Raji (cell line): Measurements from ENCODE around the gene RMND5B.

ENCODE experiments used
- POLR2A ChIP-seq: IDR thresholded peaks from 2 replicates; pipeline ENCODE4 v1.6.1; 2011; ENCODE audit warnings: low read depth, low read length, control low read depth; ENCODE audit not compliant: insufficient read depth

RMND5B gene

GRCh38 chr5:178121391-178122276 lies 9.2 kb upstream of the RMND5B start:
- TF ChIP-seq POLR2A, result no peak

GRCh38 chr5:178122346-178122745 lies 8.5 kb upstream of the RMND5B start:
- TF ChIP-seq POLR2A, result no peak

GRCh38 chr5:178123094-178123965 lies 7.5 kb upstream of the RMND5B start:
- TF ChIP-seq POLR2A, result no peak

GRCh38 chr5:178123966-178124925 lies 6.6 kb upstream of the RMND5B start:
- TF ChIP-seq POLR2A, result no peak

GRCh38 chr5:178125253-178125906 lies 5.4 kb upstream of the RMND5B start:
- TF ChIP-seq POLR2A, result no peak

- no peak for TF ChIP-seq POLR2A
Measured at GRCh38 chr5:178126556-178126955, 4.3 kb upstream of the RMND5B start.

GRCh38 chr5:178129296-178129695 lies 1.5 kb upstream of the RMND5B start:
- TF ChIP-seq POLR2A, result no peak

- TF ChIP-seq POLR2A, result no peak
Measured at GRCh38 chr5:178131446-178131996, 707 bp downstream of the RMND5B start.

GRCh38 chr5:178136990-178137389 lies 6.2 kb downstream of the RMND5B start:
- TF ChIP-seq POLR2A, result no peak

- TF ChIP-seq POLR2A, result no peak
Measured at GRCh38 chr5:178137991-178138390, 7.2 kb downstream of the RMND5B start.

- no peak for TF ChIP-seq POLR2A
Measured at GRCh38 chr5:178141550-178141949, 10.7 kb downstream of the RMND5B start.

GRCh38 chr5:178142642-178143041 lies 11.8 kb downstream of the RMND5B start:
- no peak for TF ChIP-seq POLR2A

- TF ChIP-seq POLR2A, result no peak
Measured at GRCh38 chr5:178143246-178143645, 12.4 kb downstream of the RMND5B start.

- TF ChIP-seq POLR2A, result no peak
Measured at GRCh38 chr5:178143901-178144300, 13.1 kb downstream of the RMND5B start.
